Loucy (cell line): Measurements from ENCODE around the gene FIBCD1.

Experiments
- H2AFZ ChIP-seq: fragments of 200-600 bp; sonication (generic); 2 replicates; pipeline ENCODE4 v1.6.0; 2016; ENCODE audit warnings: antibody characterized with exemption, mild to moderate bottlenecking, low read length, moderate library complexity
- H3F3A ChIP-seq: fragments of 200-600 bp; 2 replicates; pipeline ENCODE4 v1.6.0; 2016; ENCODE audit warnings: antibody characterized with exemption, low read depth, mild to moderate bottlenecking
- H3K27me3 ChIP-seq: fragments of 200-600 bp; sonication (generic); 2 replicates; pipeline ENCODE4 v1.6.1; 2014; ENCODE audit warnings: low read length, mild to moderate bottlenecking; ENCODE audit not compliant: insufficient read depth, poor library complexity, severe bottlenecking
- H3K36me3 ChIP-seq: fragments of 200-600 bp; sonication (generic); 2 replicates; pipeline ENCODE4 v1.6.1; 2016; ENCODE audit warnings: low read length; ENCODE audit not compliant: insufficient read depth
- H3K4me1 ChIP-seq: fragments of 200-600 bp; sonication (generic); 2 replicates; pipeline ENCODE4 v1.5.1; 2014; ENCODE audit warnings: low read length, mild to moderate bottlenecking; ENCODE audit not compliant: insufficient read depth, poor library complexity, severe bottlenecking
- H3K4me2 ChIP-seq: fragments of 200-600 bp; sonication (generic); 2 replicates; pipeline ENCODE4 v1.6.0; 2014; ENCODE audit warnings: antibody characterized with exemption, low read length, low read depth, mild to moderate bottlenecking; ENCODE audit not compliant: poor library complexity, severe bottlenecking
- H3K4me3 ChIP-seq: fragments of 200-600 bp; sonication (generic); 2 replicates; pipeline ENCODE4 v1.5.1; 2014; ENCODE audit warnings: low read length, mild to moderate bottlenecking, mixed read lengths; ENCODE audit not compliant: poor library complexity, severe bottlenecking
- H3K79me2 ChIP-seq: fragments of 200-600 bp; sonication (generic); 2 replicates; pipeline ENCODE4 v1.6.1; 2014; ENCODE audit warnings: low read length; ENCODE audit not compliant: insufficient read depth
- H3K9ac ChIP-seq: fragments of 200-600 bp; sonication (generic); 2 replicates; pipeline ENCODE4 v1.6.0; 2014; ENCODE audit warnings: mild to moderate bottlenecking, low read depth, low read length, moderate library complexity; ENCODE audit not compliant: poor library complexity, severe bottlenecking
- H3K9me2 ChIP-seq: fragments of 200-600 bp; sonication (generic); replicated peaks from 2 replicates; pipeline ENCODE4 v1.6.1; 2016; ENCODE audit warnings: low read depth, low read length, mixed read lengths
- H3K9me3 ChIP-seq: fragments of 200-600 bp; sonication (generic); 2 replicates; pipeline ENCODE4 v1.6.1; 2014; ENCODE audit warnings: mild to moderate bottlenecking, antibody characterized with exemption, low read length, low read depth; ENCODE audit not compliant: insufficient read depth
- H4K20me1 ChIP-seq: fragments of 200-600 bp; sonication (generic); 2 replicates; pipeline ENCODE4 v1.6.0; 2014; ENCODE audit warnings: antibody characterized with exemption, low read length, mild to moderate bottlenecking; ENCODE audit not compliant: insufficient read depth, poor library complexity, severe bottlenecking
- EZH2phosphoT487 ChIP-seq: fragments of 200-600 bp; IDR thresholded peaks from 2 replicates; pipeline ENCODE4 v1.6.1; 2018; ENCODE audit warnings: antibody characterized with exemption, mild to moderate bottlenecking, moderate library complexity, borderline replicate concordance
- TF ChIP-seq, protein P1 (sequence below): fragments of 200-600 bp; sonication (generic); conservative IDR thresholded peaks from 2 replicates; pipeline ENCODE4 v1.5.1; 2014; ENCODE audit warnings: mild to moderate bottlenecking, antibody characterized with exemption, low read length

The FIBCD1 gene

DNA sequence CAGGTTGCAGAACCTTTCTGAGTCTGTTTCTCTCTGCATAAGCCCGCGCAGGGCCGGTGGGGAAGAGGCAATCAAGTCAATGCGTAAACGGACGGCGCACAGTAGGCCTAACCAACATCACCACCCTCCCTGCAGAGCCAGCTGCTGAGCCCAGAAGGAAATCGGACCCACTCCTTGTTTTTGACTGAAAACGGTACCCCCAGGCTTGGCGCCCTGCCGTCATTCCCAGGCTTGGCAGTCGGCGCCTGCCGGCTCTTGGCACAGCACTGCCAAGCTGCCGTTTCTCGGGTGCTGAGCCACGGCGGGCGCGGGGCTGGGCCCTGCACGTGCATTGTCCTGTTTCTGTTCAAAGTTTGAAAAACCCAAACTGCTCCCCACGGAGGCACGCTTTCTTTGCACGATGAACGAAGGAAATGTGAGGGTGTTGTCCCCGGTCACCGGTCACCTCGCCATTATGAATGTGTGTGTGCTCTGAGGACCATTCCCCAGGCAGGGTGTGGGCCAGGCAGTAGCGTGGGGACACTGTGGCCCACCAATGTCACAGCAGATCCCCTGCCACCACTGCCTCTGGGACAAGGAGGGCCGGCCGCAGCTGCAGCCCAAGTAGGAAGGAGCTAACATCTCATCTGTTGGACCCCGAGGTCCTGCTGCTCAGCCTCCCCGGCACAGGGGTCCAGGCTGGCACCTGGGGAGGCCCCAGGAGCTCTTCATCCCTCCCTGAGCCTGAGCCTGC, 20.1 kb downstream of the FIBCD1 start:
- TF ChIP-seq, protein P1, sequence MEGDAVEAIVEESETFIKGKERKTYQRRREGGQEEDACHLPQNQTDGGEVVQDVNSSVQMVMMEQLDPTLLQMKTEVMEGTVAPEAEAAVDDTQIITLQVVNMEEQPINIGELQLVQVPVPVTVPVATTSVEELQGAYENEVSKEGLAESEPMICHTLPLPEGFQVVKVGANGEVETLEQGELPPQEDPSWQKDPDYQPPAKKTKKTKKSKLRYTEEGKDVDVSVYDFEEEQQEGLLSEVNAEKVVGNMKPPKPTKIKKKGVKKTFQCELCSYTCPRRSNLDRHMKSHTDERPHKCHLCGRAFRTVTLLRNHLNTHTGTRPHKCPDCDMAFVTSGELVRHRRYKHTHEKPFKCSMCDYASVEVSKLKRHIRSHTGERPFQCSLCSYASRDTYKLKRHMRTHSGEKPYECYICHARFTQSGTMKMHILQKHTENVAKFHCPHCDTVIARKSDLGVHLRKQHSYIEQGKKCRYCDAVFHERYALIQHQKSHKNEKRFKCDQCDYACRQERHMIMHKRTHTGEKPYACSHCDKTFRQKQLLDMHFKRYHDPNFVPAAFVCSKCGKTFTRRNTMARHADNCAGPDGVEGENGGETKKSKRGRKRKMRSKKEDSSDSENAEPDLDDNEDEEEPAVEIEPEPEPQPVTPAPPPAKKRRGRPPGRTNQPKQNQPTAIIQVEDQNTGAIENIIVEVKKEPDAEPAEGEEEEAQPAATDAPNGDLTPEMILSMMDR, result no peak
- TF ChIP-seq EZH2phosphoT487, result no peak
- Histone ChIP-seq H3K9me2 (no peaks in the 10 kb centered on the region), H3K4me1 (no peaks in the 10 kb centered on the region), H3K36me3 (no peaks in the 10 kb centered on the region), H2AFZ (no peak overlapping the region), H4K20me1 (no peaks in the 10 kb centered on the region), H3K4me2 (no peak overlapping the region), H3K4me3 (no peak overlapping the region), H3F3A (no peaks in the 10 kb centered on the region), H3K9ac (no peak overlapping the region), H3K9me3 (no peaks in the 10 kb centered on the region), H3K27me3 (no peaks in the 10 kb centered on the region), H3K79me2 (no peaks in the 10 kb centered on the region)

DNA sequence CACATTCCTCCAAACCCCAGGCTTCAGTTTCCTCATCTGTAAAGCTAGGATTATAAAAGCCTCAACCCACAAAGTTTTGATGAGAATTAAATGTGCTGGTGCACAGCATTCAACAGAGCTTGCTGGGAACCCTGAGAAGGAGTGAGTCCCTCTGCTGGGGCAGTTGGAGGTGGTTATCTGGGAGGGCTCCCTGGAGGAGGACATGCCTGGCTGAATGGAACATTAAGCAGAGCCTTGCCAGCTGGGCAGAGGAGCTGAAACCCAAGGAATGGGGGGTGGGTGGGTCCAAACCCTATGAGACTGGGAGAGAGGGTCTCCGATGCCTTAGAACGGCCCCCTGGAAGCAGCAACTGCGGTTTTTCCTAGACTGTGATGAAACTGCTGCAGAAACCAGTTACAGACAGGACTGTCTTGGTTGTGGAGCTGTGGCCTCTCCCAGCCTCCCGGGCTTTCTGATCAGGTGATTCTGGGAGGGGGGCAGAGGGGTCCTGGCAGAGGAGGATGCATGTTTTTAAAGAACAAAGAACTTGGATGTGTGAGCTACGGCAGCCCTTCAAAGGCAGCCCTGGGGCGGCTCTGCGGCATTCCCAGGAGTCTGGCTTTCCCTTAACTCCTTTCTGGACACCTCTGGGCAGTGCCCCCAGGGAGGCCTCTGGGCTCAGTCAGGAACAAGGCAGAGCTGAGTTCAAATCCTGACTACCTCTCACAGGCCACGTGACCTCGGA, 20.8 kb downstream of the FIBCD1 start:
- Histone ChIP-seq H2AFZ (no peak overlapping the region), H3K36me3 (no peaks in the 10 kb centered on the region), H4K20me1 (no peaks in the 10 kb centered on the region), H3K9ac (no peak overlapping the region), H3K9me3 (no peaks in the 10 kb centered on the region), H3K9me2 (no peaks in the 10 kb centered on the region), H3K79me2 (no peaks in the 10 kb centered on the region), H3F3A (no peaks in the 10 kb centered on the region), H3K4me3 (no peak overlapping the region), H3K4me2 (no peak overlapping the region), H3K27me3 (no peaks in the 10 kb centered on the region), H3K4me1 (no peaks in the 10 kb centered on the region)
- TF ChIP-seq, protein P1, result no peak
- TF ChIP-seq EZH2phosphoT487, result no peak

DNA sequence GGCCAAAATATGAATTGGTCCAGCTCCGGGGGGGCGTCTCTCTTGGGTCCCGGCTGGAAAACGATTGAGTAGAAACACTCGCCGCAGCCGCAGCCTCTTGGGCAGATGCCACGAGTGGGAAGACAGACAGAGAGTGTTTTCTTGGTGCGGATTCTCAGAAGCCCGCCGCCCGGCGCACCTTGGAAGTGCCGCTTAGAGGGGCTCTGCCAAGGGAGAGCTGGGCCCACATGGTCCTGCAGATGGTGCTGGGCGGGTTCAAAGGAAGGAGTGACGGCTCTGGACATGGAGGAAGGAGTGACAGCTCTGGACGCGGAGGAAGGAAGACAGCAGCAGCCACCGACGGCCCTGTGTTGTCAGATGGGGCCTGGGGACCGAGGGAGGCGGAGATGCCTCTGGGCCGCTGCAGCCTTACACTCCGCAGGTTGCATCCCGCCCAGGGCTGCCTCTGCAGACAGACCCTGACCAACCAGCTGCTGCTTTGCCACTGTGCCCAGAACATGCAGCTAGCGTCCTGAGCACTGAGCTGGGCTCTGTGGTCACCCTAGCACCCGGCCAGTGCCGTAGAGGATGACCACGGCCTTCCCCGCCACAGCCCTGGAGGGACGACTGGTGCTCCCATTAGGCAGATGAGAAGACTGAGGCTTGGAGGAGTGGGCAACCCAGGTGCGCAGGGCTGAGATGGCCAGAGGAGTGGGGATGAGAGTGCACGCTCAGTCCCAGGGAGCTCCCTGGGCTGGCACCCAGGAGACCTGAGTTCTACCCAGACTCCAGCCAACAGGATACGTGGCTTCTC, 21.7 kb downstream of the FIBCD1 start:
- Histone ChIP-seq H2AFZ (no peak overlapping the region), H3K4me2 (no peak overlapping the region), H3K27me3 (no peaks in the 10 kb centered on the region), H3K9me3 (no peaks in the 10 kb centered on the region), H3K36me3 (no peaks in the 10 kb centered on the region), H3K79me2 (no peaks in the 10 kb centered on the region), H3K9me2 (no peaks in the 10 kb centered on the region), H4K20me1 (no peaks in the 10 kb centered on the region), H3K4me3 (no peak overlapping the region), H3K4me1 (no peaks in the 10 kb centered on the region), H3K9ac (no peak overlapping the region), H3F3A (no peaks in the 10 kb centered on the region)
- TF ChIP-seq, protein P1, result no peak
